Renal cortical epithelial cell (primary cell): ENCODE results near the gene POMC. TPM values are rescaled to one million over a fixed set of nuclear protein-coding genes. Genes with fewer than 3 reads are reported as not detected.
"Not testable (repeated sequence)": the region's sequence is repeated elsewhere in the genome, so short reads cannot be mapped to it uniquely, and the experiment has no call there.

Source experiments
- DNase-seq: peaks from one replicate; pipeline ENCODE4 v3.0.0-alpha.2; 2011; ENCODE audit warnings: low read depth
- total RNA-seq: library from RNA; depleted of rRNA; stranded (reverse); fragments of >200 nt; gene quantifications from 2 replicates; pipeline ENCODE4 v1.2.3, GENCODE V29; 2014

POMC gene
- 0.20 TPM in 1 of 2 replicates, not detected in the other for total RNA-seq

- no peak for DNase-seq
Measured at GRCh38 chr2:25168256-25169072, at the start of gene POMC. Gene POMC, minus strand, starts transcription at chr2:25168580. Its CDS starts 3,808 bp downstream, at chr2:25164772.

- no peak for DNase-seq
Measured at GRCh38 chr2:25218100-25218499, 49.7 kb upstream of the POMC start.

- DNase-seq: no peak
Measured at GRCh38 chr2:25215948-25216679, 47.7 kb upstream of the POMC start.

GRCh38 chr2:25215232-25215631 lies 46.9 kb upstream of the POMC start:
- DNase-seq: no peak

GRCh38 chr2:25213229-25213628 lies 44.8 kb upstream of the POMC start:
- DNase-seq: no peak

GRCh38 chr2:25210923-25211322 lies 42.5 kb upstream of the POMC start:
- not testable (repeated sequence) for DNase-seq

GRCh38 chr2:25207078-25207545 lies 38.7 kb upstream of the POMC start:
- no peak for DNase-seq

- DNase-seq: no peak
Measured at GRCh38 chr2:25204190-25204838, 35.9 kb upstream of the POMC start.

- no peak for DNase-seq
Measured at GRCh38 chr2:25202275-25202674, 33.9 kb upstream of the POMC start.

GRCh38 chr2:25201794-25202193 lies 33.4 kb upstream of the POMC start:
- DNase-seq: no peak

- no peak for DNase-seq
Measured at GRCh38 chr2:25201265-25201664, 32.9 kb upstream of the POMC start.

- DNase-seq: no peak
Measured at GRCh38 chr2:25198576-25198975, 30.2 kb upstream of the POMC start.

- no peak for DNase-seq
Measured at GRCh38 chr2:25198209-25198525, 29.8 kb upstream of the POMC start.

GRCh38 chr2:25197336-25198208 lies 29.2 kb upstream of the POMC start:
- no peak for DNase-seq

- DNase-seq: no peak
Measured at GRCh38 chr2:25194576-25195122, 26.3 kb upstream of the POMC start.

GRCh38 chr2:25190536-25190935 lies 22.2 kb upstream of the POMC start:
- no peak for DNase-seq

GRCh38 chr2:25188405-25188804 lies 20.0 kb upstream of the POMC start:
- no peak for DNase-seq

GRCh38 chr2:25187729-25188350 lies 19.5 kb upstream of the POMC start:
- no peak for DNase-seq

GRCh38 chr2:25184254-25184653 lies 15.9 kb upstream of the POMC start:
- DNase-seq: no peak

GRCh38 chr2:25178976-25179375 lies 10.6 kb upstream of the POMC start:
- DNase-seq: no peak

- DNase-seq: no peak
Measured at GRCh38 chr2:25177211-25177611, 8.8 kb upstream of the POMC start.
